Astrocyte (in vitro differentiated cells and primary cell): ENCODE results near the gene ZNF22. TPM values are rescaled to one million over a fixed set of nuclear protein-coding genes. Genes with fewer than 3 reads are reported as not detected.

Experiments
- DNase-seq: peaks from one replicate; pipeline ENCODE4 v3.0.0-alpha.2; 2010; ENCODE audit warnings: low read depth
- FAIRE-seq: peaks from 2 replicates; lab custom pipeline; 2011; peaks lifted over from hg19 to GRCh38; lab: Jason Lieb, UNC
- H2AFZ ChIP-seq: 2 replicates; pipeline ENCODE4 v1.6.0; 2012; ENCODE audit warnings: low read depth, low read length, inconsistent platforms
- H3K27ac ChIP-seq: 2 replicates; pipeline ENCODE4 v1.5.1; 2011; ENCODE audit warnings: low read depth, low read length, inconsistent platforms
- H3K27me3 ChIP-seq: 2 replicates; pipeline ENCODE4 v1.6.0; 2011; ENCODE audit warnings: low read length, inconsistent platforms; ENCODE audit not compliant: insufficient read depth
- H3K36me3 ChIP-seq: 2 replicates; pipeline ENCODE4 v1.5.1; 2011; ENCODE audit warnings: low read length, inconsistent platforms; ENCODE audit not compliant: insufficient read depth
- H3K4me1 ChIP-seq: 2 replicates; pipeline ENCODE4 v1.5.1; 2011; ENCODE audit warnings: low read length, inconsistent platforms; ENCODE audit not compliant: insufficient read depth
- H3K4me2 ChIP-seq: 2 replicates; pipeline ENCODE4 v1.6.0; 2012; ENCODE audit warnings: low read length, inconsistent platforms
- H3K4me3 ChIP-seq: 2 replicates; pipeline ENCODE4 v1.5.1; 2011; ENCODE audit warnings: low read depth, mild to moderate bottlenecking, low read length, inconsistent platforms; ENCODE audit not compliant: insufficient read depth
- H3K79me2 ChIP-seq: 2 replicates; pipeline ENCODE4 v1.6.0; 2012; ENCODE audit warnings: mild to moderate bottlenecking, low read length, inconsistent platforms; ENCODE audit not compliant: insufficient read depth
- H3K9ac ChIP-seq: 2 replicates; pipeline ENCODE4 v1.6.0; 2012; ENCODE audit warnings: mild to moderate bottlenecking, low read length, inconsistent platforms
- H3K9me3 ChIP-seq: 2 replicates; pipeline ENCODE4 v1.5.1; 2012; ENCODE audit warnings: low read depth, mild to moderate bottlenecking, low read length, inconsistent platforms; ENCODE audit not compliant: insufficient read depth
- H4K20me1 ChIP-seq: 2 replicates; pipeline ENCODE4 v1.6.0; 2012; ENCODE audit warnings: low read length, inconsistent platforms; ENCODE audit not compliant: insufficient read depth
- H3K27ac Mint-ChIP-seq: one replicate; pipeline ENCODE4 v1.8.0; 2021; ENCODE audit warnings: mild to moderate bottlenecking, mixed read lengths; ENCODE audit not compliant: unreplicated experiment
- H3K27me3 Mint-ChIP-seq: one replicate; pipeline ENCODE4 v1.8.0; 2021; ENCODE audit warnings: low read depth, mixed read lengths; ENCODE audit not compliant: unreplicated experiment
- H3K36me3 Mint-ChIP-seq: one replicate; pipeline ENCODE4 v1.8.0; 2021; ENCODE audit warnings: low read depth, mixed read lengths; ENCODE audit not compliant: unreplicated experiment
- H3K4me1 Mint-ChIP-seq: one replicate; pipeline ENCODE4 v1.8.0; 2021; ENCODE audit warnings: low read depth, mixed read lengths; ENCODE audit not compliant: unreplicated experiment
- H3K4me3 Mint-ChIP-seq: one replicate; pipeline ENCODE4 v1.8.0; 2021; ENCODE audit warnings: mild to moderate bottlenecking, moderate library complexity, mixed read lengths; ENCODE audit not compliant: unreplicated experiment
- H3K9me3 Mint-ChIP-seq: one replicate; pipeline ENCODE4 v1.8.0; 2021; ENCODE audit warnings: mild to moderate bottlenecking, mixed read lengths; ENCODE audit not compliant: unreplicated experiment
- EZH2 ChIP-seq: IDR thresholded peaks from 2 replicates; pipeline ENCODE4 v1.6.1; 2012; ENCODE audit warnings: mild to moderate bottlenecking, low read length, inconsistent platforms; ENCODE audit not compliant: insufficient read depth
- total RNA-seq: library from RNA; stranded (reverse); gene quantifications from 2 replicates; pipeline ENCODE4 v1.2.1, GENCODE V29; 2021
- TF ChIP-seq, protein P1 (sequence below): IDR thresholded peaks from 2 replicates; pipeline ENCODE4 v1.5.1; 2011; ENCODE audit warnings: low read depth, mild to moderate bottlenecking, inconsistent platforms, low read length, moderate library complexity; ENCODE audit not compliant: insufficient read depth

ZNF22 gene
- total RNA-seq, 1 donor from 2014 or later: 12.0 TPM

DNA sequence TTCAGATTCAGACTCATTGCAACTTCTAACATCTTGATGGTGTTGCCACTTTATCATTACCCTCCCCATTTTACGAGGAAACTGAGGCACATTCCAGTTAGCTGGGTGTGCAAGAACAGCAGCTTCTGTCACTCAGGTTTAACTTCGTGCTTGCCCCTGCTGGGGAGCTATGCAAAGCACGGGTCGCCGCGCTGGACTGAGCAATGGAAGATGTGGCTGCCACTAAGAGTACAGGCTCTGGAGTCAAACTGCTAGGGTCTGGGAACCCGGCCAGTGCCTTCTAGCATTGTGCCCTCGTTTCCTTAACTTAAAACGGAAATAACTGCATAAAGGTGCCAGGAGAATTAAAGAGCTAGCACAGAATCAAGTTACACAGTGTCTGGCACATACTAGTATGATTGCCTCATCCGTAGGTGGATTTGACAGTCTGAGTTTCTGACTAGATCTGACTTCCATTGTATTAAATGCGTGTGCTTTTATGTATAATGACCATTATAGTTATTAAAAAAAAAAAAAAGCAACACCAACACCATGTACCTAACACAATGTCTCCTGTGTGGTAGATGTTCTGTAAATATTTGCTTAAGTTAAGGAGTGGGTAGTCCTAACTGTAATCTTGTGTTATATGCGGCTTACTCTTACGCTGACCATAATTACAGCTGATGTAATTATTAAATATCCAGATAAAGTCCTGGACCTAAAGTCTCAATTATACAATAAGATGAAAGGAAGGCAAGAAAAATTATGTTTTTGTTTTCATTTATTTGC lies 842 bp downstream of the ZNF22 start:
- Histone ChIP-seq H3K9me3 (peaks cover 7% of the 10 kb centered on the region), H3K4me1 (peaks cover 17% of the 10 kb centered on the region), H3K27me3 (no peaks in the 10 kb centered on the region), H3K36me3 (peaks cover 9% of the 10 kb centered on the region), H2AFZ (peak overlapping the region; percentile 86), H4K20me1 (no peaks in the 10 kb centered on the region), H3K79me2 (peaks cover 38% of the 10 kb centered on the region), H3K4me3 (peak overlapping the region; percentile 71), H3K4me2 (peak overlapping the region; percentile 88), H3K9ac (peak overlapping the region; percentile 83), H3K27ac (peak overlapping the region; percentile 79)
- peaks cover 25% of the 10 kb centered on the region for H3K36me3 Mint-ChIP-seq
- peak overlapping the region; percentile 90 for H3K27ac Mint-ChIP-seq
- H3K27me3 Mint-ChIP-seq: no peaks in the 10 kb centered on the region
- peaks cover 23% of the 10 kb centered on the region for H3K9me3 Mint-ChIP-seq
- H3K4me1 Mint-ChIP-seq: peaks cover 8% of the 10 kb centered on the region
- peak; percentile 76 for DNase-seq
- H3K4me3 Mint-ChIP-seq: peak overlapping the region; percentile 87
- no peak for TF ChIP-seq EZH2
- TF ChIP-seq, protein P1, sequence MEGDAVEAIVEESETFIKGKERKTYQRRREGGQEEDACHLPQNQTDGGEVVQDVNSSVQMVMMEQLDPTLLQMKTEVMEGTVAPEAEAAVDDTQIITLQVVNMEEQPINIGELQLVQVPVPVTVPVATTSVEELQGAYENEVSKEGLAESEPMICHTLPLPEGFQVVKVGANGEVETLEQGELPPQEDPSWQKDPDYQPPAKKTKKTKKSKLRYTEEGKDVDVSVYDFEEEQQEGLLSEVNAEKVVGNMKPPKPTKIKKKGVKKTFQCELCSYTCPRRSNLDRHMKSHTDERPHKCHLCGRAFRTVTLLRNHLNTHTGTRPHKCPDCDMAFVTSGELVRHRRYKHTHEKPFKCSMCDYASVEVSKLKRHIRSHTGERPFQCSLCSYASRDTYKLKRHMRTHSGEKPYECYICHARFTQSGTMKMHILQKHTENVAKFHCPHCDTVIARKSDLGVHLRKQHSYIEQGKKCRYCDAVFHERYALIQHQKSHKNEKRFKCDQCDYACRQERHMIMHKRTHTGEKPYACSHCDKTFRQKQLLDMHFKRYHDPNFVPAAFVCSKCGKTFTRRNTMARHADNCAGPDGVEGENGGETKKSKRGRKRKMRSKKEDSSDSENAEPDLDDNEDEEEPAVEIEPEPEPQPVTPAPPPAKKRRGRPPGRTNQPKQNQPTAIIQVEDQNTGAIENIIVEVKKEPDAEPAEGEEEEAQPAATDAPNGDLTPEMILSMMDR: no peak
- no peak for FAIRE-seq

- H3K4me1 ChIP-seq: peaks cover 17% of the 10 kb centered on the region
Observed at GRCh38 chr10:45003432-45004000, 2.8 kb downstream of the ZNF22 start.

More at GRCh38 chr10:45003432-45004000, 2.8 kb downstream of the ZNF22 start:
- no peaks in the 10 kb centered on the region for H3K27me3 ChIP-seq
- H4K20me1 ChIP-seq: no peaks in the 10 kb centered on the region
- no peak overlapping the region for H2AFZ ChIP-seq
- peaks cover 25% of the 10 kb centered on the region for H3K36me3 Mint-ChIP-seq
- H3K9me3 Mint-ChIP-seq: peaks cover 23% of the 10 kb centered on the region
- peaks cover 9% of the 10 kb centered on the region for H3K36me3 ChIP-seq
- no peak overlapping the region for H3K4me3 Mint-ChIP-seq
- no peak overlapping the region for H3K4me2 ChIP-seq
- H3K4me3 ChIP-seq: no peak overlapping the region
- no peaks in the 10 kb centered on the region for H3K27me3 Mint-ChIP-seq
- FAIRE-seq (no peak), DNase-seq (no peak)
- peaks cover 38% of the 10 kb centered on the region for H3K79me2 ChIP-seq
- peaks cover 7% of the 10 kb centered on the region for H3K9me3 ChIP-seq
- TF ChIP-seq EZH2: no peak
- TF ChIP-seq, protein P1: no peak
- no peak overlapping the region for H3K27ac Mint-ChIP-seq
- no peak overlapping the region for H3K27ac ChIP-seq
- no peak overlapping the region for H3K9ac ChIP-seq
- H3K4me1 Mint-ChIP-seq: peaks cover 6% of the 10 kb centered on the region
